GM12875 (cell line): ENCODE data around the gene TSR1.

Experiments
- H3K4me3 ChIP-seq: one replicate; pipeline ENCODE4 v1.5.1; 2011; ENCODE audit warnings: low read depth, low read length, control low read depth
- TF ChIP-seq, protein P1 (sequence below): IDR thresholded peaks from 2 replicates; pipeline ENCODE4 v1.5.1; 2011; ENCODE audit warnings: low read depth, mild to moderate bottlenecking, control low read depth, inconsistent platforms, low read length, moderate library complexity, borderline replicate concordance; ENCODE audit not compliant: insufficient read depth

TSR1 gene

DNA sequence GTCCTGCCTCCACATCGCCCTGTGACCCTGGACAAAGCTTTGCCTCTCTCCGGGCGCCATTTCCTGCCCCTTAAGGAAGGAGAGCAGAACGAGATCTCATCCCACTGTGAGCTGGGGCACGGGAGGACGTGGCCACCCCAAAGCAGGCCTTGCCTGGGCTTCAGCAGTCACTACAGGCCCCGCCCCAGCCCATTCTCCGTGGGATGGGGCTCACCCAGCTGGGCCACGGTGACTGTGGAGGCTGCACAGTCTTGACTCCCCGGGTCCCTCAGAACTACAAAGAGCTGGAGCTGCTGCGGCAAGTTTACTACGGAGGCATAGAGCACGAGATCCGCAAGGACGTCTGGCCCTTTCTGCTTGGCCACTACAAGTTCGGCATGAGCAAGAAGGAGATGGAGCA lies 36.4 kb upstream of the TSR1 start:
- TF ChIP-seq, protein P1, sequence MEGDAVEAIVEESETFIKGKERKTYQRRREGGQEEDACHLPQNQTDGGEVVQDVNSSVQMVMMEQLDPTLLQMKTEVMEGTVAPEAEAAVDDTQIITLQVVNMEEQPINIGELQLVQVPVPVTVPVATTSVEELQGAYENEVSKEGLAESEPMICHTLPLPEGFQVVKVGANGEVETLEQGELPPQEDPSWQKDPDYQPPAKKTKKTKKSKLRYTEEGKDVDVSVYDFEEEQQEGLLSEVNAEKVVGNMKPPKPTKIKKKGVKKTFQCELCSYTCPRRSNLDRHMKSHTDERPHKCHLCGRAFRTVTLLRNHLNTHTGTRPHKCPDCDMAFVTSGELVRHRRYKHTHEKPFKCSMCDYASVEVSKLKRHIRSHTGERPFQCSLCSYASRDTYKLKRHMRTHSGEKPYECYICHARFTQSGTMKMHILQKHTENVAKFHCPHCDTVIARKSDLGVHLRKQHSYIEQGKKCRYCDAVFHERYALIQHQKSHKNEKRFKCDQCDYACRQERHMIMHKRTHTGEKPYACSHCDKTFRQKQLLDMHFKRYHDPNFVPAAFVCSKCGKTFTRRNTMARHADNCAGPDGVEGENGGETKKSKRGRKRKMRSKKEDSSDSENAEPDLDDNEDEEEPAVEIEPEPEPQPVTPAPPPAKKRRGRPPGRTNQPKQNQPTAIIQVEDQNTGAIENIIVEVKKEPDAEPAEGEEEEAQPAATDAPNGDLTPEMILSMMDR, result no peak

DNA sequence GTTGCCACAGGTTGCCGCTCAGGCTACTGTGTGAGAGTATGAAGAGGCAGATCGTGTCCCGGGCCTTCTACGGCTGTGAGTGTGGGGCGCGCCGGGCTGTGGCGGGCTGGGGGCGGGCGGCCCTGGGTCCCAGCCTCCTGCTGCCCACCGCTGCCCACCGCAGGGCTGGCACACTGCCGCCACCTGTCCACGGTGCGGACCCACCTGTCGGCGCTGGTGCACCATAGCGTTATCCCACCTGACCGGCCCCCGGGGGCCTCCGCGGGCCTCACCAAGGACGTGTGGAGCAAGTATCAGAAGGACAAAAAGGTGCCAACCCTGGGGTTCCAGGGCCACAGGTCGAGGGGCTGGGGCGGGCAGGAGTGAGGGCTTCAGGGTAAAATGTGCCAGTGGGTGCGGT lies 35.9 kb upstream of the TSR1 start:
- TF ChIP-seq, protein P1, result no peak
- H3K4me3 ChIP-seq, result no peak overlapping the region

More for the DNA sequence above, 36.4 kb upstream of the TSR1 start:
- H3K4me3 ChIP-seq, result no peak overlapping the region

DNA sequence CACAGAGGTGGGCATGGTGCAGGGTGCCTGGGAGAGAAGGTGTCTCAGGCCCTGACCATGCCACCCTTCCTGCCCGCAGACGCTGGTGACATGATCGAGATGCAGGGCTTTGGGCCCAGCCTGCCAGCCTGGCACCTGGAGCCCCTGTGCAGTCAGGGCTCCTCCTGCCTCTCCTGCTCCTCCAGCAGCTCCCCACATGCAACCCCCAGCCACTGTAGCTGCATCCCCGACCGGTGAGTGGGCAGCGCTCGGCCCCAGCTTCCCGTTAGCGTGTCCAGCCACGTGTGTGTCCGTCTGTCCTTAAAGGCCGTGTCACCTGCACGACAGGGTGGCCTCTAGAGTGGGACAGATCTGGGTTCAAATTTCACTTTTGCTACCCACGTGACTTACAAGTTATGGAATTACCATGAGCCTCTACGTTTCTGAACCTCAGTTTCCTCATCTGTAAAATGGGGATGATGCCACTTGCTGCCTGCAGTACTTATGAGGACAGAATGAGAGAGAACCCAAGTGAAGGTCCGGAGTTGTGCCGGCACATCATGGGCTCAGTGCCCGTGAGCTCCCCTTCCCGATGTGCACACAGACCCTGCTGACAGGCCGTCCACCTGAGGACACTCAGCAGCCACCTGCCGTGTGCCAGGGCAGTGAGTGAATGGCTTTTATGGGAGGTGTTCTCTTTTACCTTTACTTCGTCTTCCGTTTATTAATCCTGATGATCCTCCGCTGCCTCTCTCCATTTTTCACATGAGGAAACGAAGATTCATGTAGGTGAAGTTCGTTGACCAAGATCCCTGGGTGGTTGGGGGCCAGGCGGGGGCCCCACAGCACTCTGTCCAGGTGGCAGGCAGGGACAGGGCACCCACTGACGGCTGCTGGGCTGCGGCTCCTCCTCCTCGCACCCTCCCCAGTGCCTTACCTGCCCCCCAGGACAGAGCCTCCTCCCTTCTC lies 35.2 kb upstream of the TSR1 start:
- H3K4me3 ChIP-seq, result no peak overlapping the region
- TF ChIP-seq, protein P1, result no peak

DNA sequence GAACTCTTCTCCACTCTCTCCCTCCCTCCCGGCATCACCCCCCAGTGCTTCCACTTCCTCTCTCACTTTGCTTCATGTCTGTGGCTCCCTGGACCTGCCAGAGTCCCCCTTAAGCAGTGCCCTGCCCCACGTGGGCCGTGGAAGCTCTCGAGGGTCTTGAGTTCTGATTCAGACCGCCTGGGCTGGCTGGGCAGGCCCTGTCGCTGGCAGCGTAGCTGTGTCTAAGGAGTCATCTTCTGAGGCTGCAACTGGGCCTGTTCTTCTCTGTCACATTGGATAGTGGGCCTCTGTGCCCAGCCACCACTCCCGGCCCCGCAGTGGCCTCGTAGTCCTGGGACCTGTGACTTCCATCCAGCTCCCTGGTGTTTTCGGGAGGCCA lies 33.9 kb upstream of the TSR1 start:
- H3K4me3 ChIP-seq, result no peak overlapping the region
- TF ChIP-seq, protein P1, result no peak

DNA sequence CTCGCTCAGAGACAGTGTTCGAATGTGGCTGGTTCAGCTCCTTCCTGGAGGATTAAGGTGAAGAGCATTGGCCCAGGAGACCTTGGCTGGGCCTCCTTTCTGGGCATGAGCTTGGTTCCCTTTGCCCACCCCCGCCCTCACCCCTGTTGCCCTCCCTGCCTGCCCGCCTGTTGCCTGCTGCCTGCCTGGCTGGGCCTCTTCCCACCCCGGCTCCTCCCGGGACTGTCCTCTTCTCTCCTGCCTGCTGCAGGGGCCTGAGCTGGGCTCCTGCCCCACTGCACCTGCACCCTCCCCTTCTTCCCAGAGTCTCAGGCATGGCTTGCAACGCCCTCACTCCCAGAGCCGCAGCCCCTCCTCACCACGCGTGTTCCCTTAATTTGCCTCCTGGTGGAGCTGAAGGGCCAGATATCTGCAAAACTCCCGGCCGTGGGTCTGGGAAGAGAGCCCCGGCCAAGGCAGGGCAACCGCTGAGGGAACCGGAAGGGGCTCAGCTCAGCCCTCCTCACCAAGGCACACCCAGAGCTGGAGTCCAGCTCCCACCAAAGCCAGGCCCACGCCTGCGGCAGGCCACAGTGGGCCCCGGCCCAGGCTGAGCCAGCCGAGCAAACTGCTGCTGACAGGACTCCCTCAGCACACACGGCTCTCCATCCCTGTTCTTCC lies 33.4 kb upstream of the TSR1 start:
- TF ChIP-seq, protein P1, result no peak
- no peak overlapping the region for H3K4me3 ChIP-seq

DNA sequence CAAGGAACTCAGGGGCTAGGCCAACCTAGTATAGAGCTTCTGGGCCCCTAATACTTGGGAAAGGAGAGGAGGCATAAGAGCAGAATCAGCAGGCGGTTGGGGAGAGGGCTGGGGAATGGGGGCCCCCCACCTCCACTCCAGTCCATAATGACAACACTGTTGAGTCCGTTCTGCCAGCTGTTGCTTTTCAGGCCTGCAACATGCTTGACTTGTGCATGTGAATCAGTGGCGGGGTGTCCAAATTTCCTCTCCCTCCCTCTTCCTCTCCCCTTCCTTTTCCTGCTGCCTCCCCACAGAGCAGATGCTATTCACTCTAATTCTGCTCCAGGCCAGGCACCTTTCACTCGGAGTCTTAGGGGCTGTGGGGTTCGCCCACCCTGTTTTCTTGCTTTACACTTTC lies 32.8 kb upstream of the TSR1 start:
- H3K4me3 ChIP-seq, result no peak overlapping the region
- TF ChIP-seq, protein P1, result no peak
